Thoracic aorta (tissue), 2 donors: ENCODE data around the gene FRMD5. TPM values are rescaled to one million over a fixed set of nuclear protein-coding genes. Genes with fewer than 3 reads are reported as not detected.
"Not testable (repeated sequence)": the region's sequence is repeated elsewhere in the genome, so short reads cannot be mapped to it uniquely, and the experiment has no call there.

Experiments used
- ATAC-seq: fragments of 150-250 bp; one replicate; pipeline ENCODE4 v1.8.0; 2017; ENCODE audit warnings: low read depth; ENCODE audit not compliant: insufficient number of reproducible peaks, low FRiP score
- DNase-seq: peaks from one replicate; pipeline ENCODE4 v3.0.0-alpha.2; 2020; ENCODE audit warnings: low spot score
- H3K27ac ChIP-seq, 2 donors: fragments of 200-600 bp; sonication (generic); 1 replicate in 1 of 2; 2 replicates in 1 of 2; pipeline ENCODE4 v1.5.1; 2016; ENCODE audit warnings: mild to moderate bottlenecking in 2 of 2, moderate library complexity in 2 of 2
- H3K27me3 ChIP-seq: fragments of 200-600 bp; sonication (generic); replicated peaks from 2 replicates; pipeline ENCODE4 v1.6.0; 2016; ENCODE audit warnings: mild to moderate bottlenecking; ENCODE audit not compliant: insufficient read depth
- H3K36me3 ChIP-seq: fragments of 200-600 bp; sonication (generic); one replicate; pipeline ENCODE4 v1.5.1; 2016
- H3K4me1 ChIP-seq, 2 donors: fragments of 200-600 bp; sonication (generic); 1 replicate in 1 of 2; 2 replicates in 1 of 2; pipeline versions ENCODE4 v1.5.1 to v1.6.0; 2016; ENCODE audit warnings: low read depth in 2 of 2, mild to moderate bottlenecking in 1 of 2; ENCODE audit not compliant: control insufficient read depth in 1 of 2
- H3K4me3 ChIP-seq: fragments of 200-600 bp; sonication (generic); 2 replicates; pipeline ENCODE4 v1.5.1; 2016; ENCODE audit warnings: mild to moderate bottlenecking
- H3K9me3 ChIP-seq: fragments of 200-600 bp; sonication (generic); 2 replicates; pipeline ENCODE4 v1.5.1; 2016
- CTCF ChIP-seq: fragments of 200-600 bp; sonication (generic); IDR thresholded peaks from one replicate; pipeline ENCODE4 v1.5.1; 2019; ENCODE audit warnings: antibody characterized with exemption
- total RNA-seq, 2 donors: library from RNA; depleted of rRNA; stranded (reverse); fragments of >200 nt; gene quantifications; one replicate each; pipeline versions ENCODE4 v1.1.0 to v1.2.3, GENCODE V29; 2016

FRMD5 gene
- total RNA-seq, 2 donors from 2014 or later: 0.27 TPM; not detected in 1

- no peak for TF ChIP-seq CTCF
- no peak for ATAC-seq
- DNase-seq: no peak
- Histone ChIP-seq H3K4me3 (no peak overlapping the region), H3K27me3 (no peaks in the 10 kb centered on the region), H3K36me3 (no peaks in the 10 kb centered on the region), H3K4me1 (no peaks in the 10 kb centered on the region), H3K27ac (no peak overlapping the region), H3K9me3 (no peaks in the 10 kb centered on the region)
These were observed 186.0 kb downstream of the FRMD5 start for GRCh38 chr15:44009038-44009437.

GRCh38 chr15:44000248-44000647 lies 194.8 kb downstream of the FRMD5 start:
- ATAC-seq, H3K27me3 ChIP-seq, H3K36me3 ChIP-seq, H3K27ac ChIP-seq, DNase-seq, H3K4me1 ChIP-seq, H3K9me3 ChIP-seq, H3K4me3 ChIP-seq: not testable (repeated sequence)

- TF ChIP-seq CTCF: no peak
- H3K36me3 ChIP-seq: no peaks in the 10 kb centered on the region
- ATAC-seq (no peak), DNase-seq (no peak)
- no peak overlapping the region for H3K27ac ChIP-seq
- no peaks in the 10 kb centered on the region for H3K9me3 ChIP-seq
- no peaks in the 10 kb centered on the region for H3K27me3 ChIP-seq
- H3K4me3 ChIP-seq: peak overlapping the region; percentile 28
- no peaks in the 10 kb centered on the region for H3K4me1 ChIP-seq
These were observed 196.5 kb downstream of the FRMD5 start for GRCh38 chr15:43998607-43999006.

GRCh38 chr15:43991206-43991605 lies 203.9 kb downstream of the FRMD5 start:
- no peak for DNase-seq
- no peak for ATAC-seq
- H3K27me3 ChIP-seq: no peaks in the 10 kb centered on the region
- H3K9me3 ChIP-seq: no peaks in the 10 kb centered on the region
- H3K4me3 ChIP-seq: no peak overlapping the region
- no peak overlapping the region for H3K27ac ChIP-seq
- H3K4me1 ChIP-seq: no peaks in the 10 kb centered on the region
- TF ChIP-seq CTCF: no peak
- no peaks in the 10 kb centered on the region for H3K36me3 ChIP-seq

DNA sequence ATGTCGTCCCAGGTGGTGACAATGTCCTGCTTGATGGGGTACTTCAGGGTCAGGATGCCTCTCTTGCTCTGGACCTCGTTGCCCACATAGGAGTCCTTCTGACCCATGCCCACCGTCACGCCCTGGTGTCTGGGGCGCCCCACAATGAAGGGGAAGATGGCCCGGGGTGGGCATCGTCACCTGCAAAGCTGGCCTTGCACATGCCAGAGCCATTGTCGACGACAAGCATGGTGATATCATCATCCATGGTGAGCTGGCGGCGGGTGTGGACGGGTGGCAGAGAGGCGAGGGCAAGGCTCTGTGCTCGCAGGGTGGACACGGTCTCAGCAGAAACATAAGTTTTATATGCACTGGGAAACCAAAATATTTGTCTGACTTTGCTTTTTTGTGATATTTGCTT lies 205.1 kb downstream of the FRMD5 start:
- no peaks in the 10 kb centered on the region for H3K4me1 ChIP-seq
- no peak for DNase-seq
- no peaks in the 10 kb centered on the region for H3K36me3 ChIP-seq
- no peak overlapping the region for H3K27ac ChIP-seq
- no peak for TF ChIP-seq CTCF
- ATAC-seq: no peak
- H3K27me3 ChIP-seq: no peaks in the 10 kb centered on the region
- H3K9me3 ChIP-seq: no peaks in the 10 kb centered on the region
- H3K4me3 ChIP-seq: no peak overlapping the region

DNA sequence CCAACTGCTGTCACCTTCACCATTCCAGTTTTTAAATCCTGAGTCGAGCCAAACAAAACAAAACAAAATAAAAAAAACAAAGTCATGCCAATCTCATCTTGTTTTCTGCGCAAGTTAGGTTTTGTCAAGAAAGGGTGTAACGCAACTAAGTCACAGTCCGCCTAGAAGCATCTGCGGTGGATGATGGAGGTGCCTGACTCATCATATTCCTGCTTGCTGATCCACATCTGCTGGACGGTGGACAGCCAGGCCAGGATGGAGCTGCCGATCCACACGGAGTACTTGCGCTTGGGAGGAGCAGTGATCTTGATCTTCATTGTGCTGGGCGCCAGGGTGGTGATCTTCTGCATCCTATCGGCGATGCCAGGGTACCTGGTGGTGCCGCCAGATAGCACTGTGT lies 206.2 kb downstream of the FRMD5 start:
- no peaks in the 10 kb centered on the region for H3K27me3 ChIP-seq
- no peaks in the 10 kb centered on the region for H3K36me3 ChIP-seq
- H3K4me1 ChIP-seq: no peaks in the 10 kb centered on the region
- ATAC-seq (no peak), DNase-seq (no peak)
- no peaks in the 10 kb centered on the region for H3K9me3 ChIP-seq
- H3K4me3 ChIP-seq: no peak overlapping the region
- no peak for TF ChIP-seq CTCF
- no peak overlapping the region for H3K27ac ChIP-seq
